Activated naive CD8-positive, alpha-beta T cell treated with anti-CD3 and anti-CD28 coated beads, Interleukin-2, amount 50 U/mL, for 16 hours (primary cell): Measurements from ENCODE around the gene ZFYVE28.

Experiments used
- DNase-seq: peaks from one replicate; pipeline ENCODE4 v3.0.0-alpha.2; 2020; ENCODE audit warnings: low read depth, low spot score

ZFYVE28 gene

DNA sequence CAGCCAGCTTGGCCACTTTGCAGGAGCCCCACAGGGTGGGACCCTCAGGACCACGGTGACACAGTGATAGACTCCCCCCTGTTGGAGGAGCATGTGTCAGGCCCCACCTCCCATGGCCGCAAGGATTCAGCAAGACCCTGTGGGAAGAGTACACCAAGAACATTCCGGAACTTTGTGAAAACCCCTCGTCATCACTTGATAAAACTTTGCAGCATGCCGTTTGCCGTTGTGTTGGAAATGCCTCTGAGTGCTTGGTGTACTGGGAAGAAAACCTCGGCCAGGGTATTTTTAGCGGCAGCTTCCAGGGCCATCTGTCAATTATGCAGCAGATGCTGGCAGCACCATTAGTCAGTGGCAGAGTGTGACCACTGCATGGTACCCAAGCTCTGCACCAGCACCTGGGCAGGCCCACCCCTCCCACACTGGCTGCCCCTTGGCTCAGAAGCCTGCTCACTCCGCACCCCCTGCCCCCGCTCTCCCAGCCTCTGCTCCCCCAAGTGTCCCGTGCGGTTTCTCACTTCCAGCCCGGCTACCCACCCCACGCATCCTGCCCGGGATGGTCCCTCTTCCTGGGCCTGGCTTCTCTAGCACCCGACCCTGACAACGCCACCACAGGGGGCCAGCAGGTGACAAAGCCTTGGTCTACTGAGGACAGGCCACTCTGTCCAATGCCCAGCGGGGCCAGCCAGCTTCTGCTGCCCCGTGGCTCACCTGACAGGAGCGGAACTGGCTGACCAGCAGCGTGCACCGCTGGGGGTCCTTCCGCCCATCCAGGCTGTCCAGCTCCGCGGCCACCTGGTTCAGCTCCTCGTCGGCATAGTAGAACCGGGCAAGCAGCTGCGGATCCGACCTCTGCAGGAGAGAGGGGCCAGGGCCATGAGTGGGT lies 65.0 kb downstream of the ZFYVE28 start:
- DNase-seq = no peak

DNA sequence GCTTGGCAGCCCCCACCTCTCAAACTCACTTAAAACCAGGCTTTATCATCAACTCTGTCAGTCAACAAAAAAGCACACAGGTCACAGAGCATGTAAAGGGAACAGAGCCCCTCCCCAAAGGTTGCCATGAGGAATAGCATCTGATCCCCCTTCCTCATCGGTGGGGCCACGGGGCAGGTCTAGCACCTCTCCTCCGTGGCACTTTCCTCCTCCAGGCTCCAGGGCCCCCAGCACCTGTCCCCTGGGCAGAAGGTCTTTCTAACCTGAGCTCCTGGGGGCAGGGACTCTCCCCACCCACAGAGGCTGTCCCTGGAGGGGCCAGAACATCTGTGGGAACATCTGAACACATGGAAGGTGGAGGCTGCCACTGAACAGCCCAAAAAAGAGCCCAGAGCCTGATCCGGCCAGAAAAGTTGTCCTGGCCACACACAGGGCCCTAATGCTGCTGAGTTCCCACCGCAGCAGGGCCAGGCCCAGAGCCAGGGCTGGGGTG lies 65.7 kb downstream of the ZFYVE28 start:
- no peak for DNase-seq

DNA sequence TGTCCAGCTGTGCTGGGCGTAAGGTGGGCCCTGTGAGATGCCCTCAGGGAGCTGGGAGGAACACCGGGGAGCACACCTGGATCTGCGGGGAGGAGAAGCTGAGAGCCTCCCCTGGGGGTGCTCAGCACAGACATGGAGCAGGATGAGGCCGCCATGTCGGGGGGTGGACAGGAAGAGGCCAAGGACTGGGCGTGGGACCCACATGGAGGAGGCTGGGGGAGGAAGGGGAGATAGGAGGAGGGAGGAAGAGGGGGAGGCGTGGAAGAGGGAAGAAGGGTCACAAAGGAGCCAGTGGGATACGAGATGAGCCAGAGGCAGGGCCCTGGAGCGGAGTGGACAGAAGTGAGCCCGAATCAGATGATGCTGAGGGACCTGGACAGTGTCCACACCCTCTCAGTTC lies 66.3 kb downstream of the ZFYVE28 start:
- no peak for DNase-seq

DNA sequence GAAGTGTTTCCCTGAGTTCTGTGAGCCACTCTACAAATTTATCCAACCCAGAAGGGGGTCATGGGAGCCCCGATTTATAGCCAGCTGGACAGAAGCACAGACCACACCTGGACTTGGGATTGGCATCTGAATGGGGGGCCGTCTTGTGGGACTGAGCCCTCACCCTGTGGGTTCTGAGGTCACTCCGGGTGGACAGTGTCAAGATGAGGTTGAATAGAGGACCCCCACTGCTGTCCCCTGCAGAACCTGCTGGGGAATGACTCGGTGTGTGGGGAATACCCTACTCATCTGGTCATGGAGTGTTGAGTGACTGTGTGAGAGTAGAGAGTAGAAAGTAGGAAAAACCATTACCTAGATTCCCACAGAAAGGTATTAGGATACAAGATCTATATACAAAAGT lies 67.5 kb downstream of the ZFYVE28 start:
- no peak for DNase-seq

DNA sequence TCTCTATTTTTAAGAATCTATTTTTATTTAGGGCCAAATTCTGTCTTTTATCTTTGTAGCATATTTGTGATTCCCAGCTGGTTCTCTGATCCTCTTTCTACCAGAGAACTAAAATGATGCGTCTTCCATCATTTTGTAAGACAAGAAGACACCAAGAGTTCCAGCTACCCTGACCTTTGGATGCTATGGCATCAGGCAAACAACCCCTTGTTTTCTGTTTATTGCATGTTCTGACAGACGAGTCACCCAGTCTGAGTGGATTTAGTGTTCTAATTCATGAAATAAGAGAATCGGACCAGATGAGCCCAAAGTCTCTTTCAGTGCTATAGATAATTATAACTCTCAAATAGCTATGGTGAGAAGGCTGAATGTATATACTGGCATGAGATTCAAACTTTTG lies 69.7 kb downstream of the ZFYVE28 start:
- DNase-seq = no peak

DNA sequence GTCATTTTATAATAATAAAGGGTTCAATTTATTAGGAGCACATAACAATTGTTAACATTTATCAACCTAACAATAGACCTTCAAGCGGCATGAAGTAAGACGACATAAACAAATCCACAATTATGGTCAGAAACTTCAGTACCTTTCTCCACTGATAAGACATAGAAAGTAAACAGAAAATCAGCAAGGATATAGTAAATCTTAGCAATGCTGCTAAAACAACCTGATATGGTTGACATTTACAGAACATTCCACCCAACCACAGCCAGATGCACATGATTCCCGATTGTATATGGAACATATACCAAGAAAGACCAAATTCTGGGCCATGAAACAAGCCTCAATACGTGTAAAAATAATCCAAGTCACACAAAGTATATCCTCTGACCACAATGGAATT lies 71.3 kb downstream of the ZFYVE28 start:
- no peak for DNase-seq

DNA sequence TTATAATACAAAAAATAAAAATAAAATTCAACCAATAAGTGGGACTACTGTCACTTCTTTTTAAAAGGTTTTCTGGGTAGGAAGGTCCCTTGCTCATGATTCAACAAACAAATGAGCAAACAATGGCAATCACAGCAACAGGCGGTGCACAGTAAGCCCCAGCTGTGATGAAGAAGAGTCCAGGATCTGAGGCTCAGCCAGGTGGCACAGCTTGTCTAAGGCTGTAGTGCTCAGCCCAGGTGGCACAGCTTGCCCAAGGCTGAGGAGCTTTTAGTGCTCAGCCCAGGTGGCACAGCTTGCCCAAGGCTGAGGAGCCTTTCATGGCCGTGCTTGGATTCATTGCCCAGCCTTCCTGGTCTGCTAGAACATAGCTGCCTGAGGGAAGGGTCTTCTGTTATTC lies 75.0 kb downstream of the ZFYVE28 start:
- no peak for DNase-seq

DNA sequence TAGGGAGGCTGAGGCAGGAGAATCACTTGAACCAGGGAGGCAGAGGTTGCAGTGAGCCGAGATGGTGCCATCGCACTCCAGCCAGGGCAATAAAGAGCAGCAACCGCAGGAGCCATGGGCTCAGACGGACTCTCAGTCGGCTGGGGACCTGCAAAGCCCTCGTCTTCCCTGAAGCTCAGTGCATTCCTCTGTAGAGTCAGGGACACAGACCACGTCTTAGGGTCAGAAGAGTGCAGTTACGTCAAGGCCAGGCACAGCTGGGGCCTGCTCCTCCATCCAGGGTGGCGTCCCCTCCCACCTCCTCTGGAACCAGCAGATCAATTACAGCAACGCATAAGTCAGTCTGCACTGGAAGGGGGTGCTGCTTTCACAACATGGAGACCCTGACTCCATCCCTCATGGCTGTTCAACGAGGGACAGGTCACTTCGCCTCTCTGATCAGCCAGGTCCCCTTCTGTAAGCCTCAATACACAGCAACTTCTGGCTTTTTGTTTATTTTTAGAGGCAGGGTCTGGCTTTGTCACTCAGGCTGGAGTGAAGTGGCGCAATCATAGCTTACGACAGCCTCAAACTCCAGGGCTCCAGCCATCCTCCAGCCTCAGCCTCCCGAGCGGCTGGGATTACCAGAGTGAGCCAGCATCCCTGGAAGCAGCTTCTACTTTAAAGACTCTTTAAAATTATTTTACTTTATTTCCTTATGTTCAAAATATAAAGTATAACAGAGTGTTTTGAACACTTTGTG lies 76.4 kb downstream of the ZFYVE28 start:
- no peak for DNase-seq

DNA sequence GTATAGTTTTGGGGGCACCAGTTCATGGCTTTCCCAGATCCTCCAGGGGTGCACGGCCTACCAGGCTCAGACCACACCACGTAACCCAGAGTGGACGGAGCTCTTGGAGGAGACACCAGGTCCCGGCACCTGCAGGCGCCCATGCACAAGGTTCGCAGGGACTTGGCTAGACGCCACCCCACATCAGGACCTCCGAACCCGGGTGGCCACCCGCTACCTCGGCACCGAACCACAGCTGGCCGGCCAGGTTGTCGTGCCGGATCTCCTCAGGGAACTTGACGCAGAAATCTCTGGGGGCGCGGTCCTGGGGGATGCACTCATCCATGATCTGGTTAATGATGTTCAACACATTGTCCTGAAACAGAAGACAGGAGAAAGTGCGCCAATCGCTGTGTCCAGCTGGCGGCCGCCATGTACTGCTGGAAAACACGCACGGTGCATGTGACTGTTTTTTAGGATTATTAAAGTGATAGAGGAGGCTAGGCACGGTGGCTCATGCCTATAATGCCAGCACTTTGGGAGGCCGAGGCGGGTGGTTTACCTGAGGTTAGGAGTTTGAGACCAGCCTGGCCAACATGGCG lies 77.1 kb downstream of the ZFYVE28 start:
- DNase-seq = no peak

DNA sequence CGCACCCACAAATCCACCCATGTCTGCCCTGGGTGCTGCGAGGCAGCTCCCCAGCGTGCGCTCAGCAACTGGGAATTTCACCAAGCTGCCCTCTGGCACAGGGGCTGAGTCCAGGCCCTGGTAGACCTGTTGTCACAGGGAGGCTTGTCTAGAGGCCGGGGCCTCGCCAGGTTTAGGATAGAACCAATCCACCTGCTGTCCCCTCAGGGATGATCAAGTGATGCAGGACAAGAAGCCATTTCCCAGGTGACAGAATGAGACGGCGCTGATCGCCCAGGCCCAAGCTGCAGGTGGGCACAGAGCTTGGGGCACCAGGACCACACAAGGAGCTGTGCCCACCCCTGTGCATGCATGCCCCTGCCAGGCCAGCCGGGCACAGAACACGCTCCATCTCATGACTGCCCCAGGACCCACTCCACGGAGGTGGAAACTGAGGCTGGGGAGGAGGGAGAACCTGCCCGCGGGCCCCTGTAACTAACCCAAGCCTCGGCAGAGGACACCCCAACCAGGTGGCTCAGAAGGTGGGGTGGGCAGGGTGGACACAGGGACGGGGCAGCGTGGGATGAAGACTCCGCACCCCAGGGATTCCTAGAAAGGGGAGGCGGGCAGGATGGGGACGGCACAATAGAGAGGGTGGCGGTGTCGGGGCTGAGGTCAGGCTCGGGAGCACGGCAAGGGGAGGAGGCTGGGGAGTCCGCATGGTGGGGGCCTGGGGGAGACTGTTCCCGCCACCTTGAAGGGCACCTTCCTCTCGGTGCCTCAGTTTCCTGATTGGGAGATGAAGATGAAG lies 78.0 kb downstream of the ZFYVE28 start:
- no peak for DNase-seq

DNA sequence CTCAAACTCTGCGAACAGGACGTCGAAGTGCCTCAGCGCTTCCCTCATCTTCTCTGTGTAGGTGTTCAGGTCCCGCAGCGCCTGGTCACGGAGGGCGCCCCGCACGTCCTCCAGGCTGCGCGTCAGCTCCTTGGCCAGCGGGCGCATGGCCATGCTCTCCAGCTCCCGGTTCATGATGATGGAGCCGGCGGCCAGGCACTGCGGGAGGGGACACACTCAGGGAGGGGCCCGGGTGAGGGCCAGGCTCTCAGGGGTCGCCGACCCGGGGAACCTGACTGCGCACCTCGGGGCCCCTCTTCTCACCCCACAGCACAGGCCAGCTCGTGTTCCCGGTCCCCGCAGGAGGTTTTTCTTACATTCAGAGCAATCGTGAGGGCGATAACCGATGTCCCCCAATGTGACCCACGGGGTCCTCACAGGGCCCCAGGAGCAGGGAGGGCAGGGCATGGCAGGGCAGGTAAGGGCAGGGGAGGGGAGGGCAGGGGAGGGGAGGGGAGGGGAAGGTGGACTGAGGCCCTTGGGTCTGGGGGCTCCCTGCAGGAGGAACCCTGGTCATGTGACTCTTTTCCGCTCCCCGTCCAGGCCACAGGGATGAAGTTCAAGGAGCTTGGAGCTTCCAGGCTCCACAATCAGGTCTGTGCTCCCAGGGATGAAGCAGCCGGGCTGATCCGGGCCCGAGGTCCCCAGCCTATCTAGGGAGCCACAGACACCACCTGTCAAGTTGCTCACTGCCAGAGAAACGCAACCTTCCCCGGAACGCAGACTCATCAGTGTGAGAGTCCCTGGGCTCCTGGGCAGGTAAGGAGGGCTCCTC lies 78.8 kb downstream of the ZFYVE28 start:
- DNase-seq = no peak

DNA sequence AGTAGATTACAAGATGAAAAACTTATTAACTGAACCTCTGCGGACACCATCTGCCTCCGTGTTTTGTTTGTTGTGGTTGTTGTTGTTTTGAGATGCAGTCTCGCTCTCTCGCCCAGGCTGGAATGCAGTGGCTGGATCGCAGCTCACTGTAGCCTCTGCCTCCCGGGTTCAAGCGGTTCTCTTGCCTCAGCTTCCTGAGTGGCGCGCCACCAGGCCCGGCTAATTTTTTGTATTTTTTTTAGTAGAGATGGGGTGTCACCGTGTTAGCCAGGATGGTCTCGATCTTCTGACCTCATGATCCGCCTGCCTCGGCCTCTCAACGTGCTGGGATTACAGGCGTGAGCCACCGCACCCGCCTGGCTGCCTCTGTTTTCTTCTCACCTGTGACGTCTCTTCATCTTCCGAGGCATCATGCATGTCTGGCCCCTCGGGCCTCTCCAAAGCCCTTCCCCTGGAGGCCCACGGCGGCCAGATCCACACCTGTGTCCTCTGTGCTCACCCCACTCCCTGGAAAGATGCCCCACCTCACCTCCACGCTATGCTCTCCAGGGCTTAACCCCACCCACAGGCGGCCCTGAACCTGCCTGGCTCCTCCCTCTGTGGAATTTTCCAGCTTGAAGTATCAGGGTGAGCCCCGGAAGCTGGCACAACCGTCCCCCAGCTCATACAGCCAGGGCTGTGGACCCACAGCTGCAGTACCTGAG lies 79.5 kb downstream of the ZFYVE28 start:
- no peak for DNase-seq

DNA sequence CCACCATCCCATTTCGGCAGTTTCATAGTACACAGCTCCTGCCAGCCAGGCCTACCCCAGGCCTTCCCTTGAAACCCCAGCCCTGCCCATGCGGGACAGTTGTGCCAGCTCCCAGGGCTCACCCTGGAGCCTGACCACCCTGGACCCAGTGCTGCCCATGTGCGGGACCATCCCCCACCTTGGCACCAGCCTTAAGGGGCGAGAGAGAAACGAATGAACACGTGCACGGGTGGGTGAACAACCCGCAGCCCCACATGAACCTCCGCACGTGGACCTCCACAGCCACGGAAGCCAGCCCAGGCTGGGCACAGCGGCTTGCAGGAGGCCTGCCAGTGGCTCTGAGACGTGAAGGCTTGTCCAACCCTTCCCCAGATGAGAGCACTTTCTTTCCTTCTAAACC lies 80.5 kb downstream of the ZFYVE28 start:
- DNase-seq = no peak

DNA sequence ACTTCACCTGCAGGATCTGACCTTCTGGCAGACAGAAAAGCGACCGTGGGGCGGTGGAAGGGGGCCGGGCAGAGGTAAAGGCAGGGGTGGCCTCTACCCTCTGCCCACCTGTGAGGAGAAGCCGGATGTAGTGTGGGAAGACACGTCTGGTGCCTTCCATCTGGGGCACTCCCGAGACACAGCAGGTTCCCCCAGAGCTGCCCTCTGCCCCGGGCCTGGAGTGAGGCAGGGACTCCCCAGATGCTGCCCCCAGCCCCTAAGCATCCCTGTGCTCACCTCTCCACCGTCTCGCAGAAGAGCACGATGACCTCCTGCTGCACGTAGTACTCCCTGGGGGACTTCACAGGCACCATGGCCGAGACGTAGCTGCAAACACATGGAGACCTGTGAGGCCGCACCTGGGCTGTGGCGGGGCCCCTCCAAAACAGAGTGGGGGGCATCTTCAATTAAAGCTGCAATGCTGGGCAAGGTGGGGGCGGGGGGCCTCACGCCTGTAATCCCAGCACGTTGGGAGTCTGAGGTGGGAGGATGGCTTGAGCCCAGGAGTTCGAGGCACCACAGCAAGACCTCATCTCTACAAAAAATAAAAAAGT lies 81.2 kb downstream of the ZFYVE28 start:
- DNase-seq = no peak

DNA sequence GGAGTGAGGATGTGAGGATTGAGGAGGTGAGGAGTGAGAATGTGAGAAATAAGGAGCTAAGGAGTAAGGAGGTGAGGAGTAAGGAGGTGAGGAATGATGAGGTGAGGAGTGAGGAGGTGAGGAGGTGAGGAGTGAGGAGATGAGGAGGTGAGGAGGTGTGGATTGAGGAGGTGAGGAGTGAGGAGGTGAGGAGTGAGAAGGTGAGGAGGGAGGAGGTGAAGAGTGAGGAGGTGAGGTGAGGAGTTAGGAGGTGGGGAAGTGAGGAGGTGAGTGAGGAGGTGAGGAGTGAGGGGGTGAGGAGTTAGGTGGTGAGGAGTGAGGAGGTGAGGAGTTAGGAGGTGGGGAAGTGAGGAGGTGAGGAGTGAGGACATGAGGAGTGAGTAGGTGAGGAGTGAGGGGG lies 81.8 kb downstream of the ZFYVE28 start:
- no peak for DNase-seq

DNA sequence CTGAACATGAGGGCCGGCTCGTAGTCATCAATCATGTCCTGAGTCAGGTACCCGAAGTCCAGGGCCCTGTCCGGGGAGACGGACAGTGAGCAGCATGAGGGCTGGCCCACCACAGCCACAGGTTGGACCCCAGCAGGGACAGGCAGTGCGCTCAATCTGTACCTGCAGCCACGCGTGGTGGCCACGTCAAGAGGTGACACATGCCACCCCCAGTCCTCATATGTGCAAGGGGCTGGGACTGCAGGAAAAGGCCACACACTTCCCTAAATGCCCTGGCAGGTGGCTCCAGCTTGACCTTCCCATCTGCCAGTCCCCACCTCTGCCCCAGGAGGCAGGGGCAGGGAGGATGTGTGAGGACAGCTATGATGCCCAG lies 82.7 kb downstream of the ZFYVE28 start:
- no peak for DNase-seq

DNA sequence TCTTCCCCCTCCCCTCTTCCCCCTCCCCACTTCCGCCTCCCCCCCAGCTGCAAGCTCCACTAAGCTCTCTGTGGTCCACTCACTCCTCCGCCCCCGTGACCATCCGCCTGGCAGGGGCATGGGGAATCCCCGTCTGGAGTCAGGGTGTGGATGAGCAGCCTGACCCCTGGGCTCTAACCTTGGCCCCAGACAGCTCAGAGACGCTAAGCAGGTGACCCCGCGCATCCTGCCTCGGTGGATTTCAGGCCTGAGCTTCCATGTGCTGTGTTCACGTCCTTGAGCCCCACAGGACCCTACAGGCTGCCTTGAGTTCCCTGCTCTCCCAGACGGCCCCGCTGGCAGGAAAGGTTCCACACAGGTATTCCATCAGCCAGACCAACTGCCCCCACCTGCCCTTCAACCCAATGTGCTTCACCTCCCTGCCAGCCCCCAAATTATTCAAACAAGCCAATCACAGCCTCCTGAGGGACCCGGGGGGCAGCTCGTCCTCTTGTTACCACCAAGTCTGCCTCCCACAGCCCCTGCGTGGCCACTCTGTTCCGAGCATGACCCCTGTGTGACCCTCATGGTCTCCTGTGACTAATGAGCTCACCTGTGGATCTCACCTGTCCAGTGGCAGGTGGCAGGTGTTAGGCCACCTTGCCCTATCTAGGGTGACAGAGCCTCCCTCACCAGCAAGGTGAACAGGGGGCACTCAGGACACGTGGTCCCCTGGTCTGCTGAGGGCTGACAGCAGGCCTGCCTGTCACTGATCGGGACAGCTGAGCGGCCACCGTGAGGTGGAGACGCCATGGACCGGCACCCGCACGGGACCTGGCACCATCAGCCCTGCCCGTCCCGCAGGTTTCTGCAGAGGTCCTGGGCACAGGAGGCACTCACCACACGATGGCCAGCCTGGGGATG lies 83.4 kb downstream of the ZFYVE28 start:
- no peak for DNase-seq

DNA sequence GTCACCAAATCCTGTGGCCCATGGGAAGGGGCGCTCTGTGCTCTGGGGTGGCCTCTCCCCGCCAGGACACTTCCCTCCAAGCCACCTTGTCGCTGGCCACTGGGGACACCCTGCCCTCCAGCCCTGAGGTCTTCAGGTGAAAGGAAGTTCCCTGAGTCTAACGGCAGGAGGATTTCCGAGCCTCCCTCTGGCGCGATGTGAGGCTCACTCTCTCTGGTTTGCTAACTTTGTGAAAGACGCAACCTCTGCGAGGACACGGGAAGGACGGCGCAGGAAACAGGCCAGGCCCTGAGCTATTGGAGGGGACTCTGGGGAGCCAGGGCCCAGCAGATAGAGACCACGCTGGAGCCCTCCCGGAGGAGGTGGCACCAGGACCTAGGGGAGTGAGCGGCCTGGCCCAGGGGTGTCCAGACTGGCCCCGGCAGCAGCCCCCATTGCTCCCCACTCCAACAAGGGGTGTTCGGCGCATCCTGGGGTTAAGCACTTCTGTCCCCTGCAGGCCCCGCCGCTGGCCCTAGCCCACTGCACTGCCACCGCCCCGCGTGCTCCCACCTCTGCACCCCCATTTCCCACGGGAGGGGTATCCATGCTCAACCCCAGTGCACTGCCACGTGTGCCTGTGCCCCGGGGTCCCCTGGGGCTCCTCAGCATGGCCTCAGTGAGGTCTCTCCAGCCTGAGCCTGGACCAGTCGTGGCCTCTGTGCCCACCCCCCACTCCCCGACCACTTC lies 84.4 kb downstream of the ZFYVE28 start:
- DNase-seq = no peak
